DMS79 (cell line): Measurements from ENCODE around the gene ZSCAN1.
A peak's percentile ranks its signal among the peaks of the same experiment; 100 is the strongest.

ENCODE experiments used
- DNase-seq: peaks from one replicate; lab custom pipeline; 2025; lab: John Stamatoyannopoulos, UW

Gene ZSCAN1

GRCh38 chr19:58040751-58041525 lies 7.1 kb downstream of the ZSCAN1 start:
- DNase-seq = no peak

GRCh38 chr19:58042495-58043340 lies 8.9 kb downstream of the ZSCAN1 start:
- DNase-seq = no peak

- DNase-seq = no peak
These were observed 10.6 kb downstream of the ZSCAN1 start for GRCh38 chr19:58044391-58044790.

GRCh38 chr19:58044886-58045285 lies 11.1 kb downstream of the ZSCAN1 start:
- no peak for DNase-seq

- DNase-seq = no peak
These were observed 11.7 kb downstream of the ZSCAN1 start for GRCh38 chr19:58045411-58046050.

GRCh38 chr19:58046856-58047255 lies 13.0 kb downstream of the ZSCAN1 start:
- DNase-seq = no peak

- no peak for DNase-seq
These were observed 13.8 kb downstream of the ZSCAN1 start for GRCh38 chr19:58047672-58048071.

GRCh38 chr19:58052256-58052655 lies 18.4 kb downstream of the ZSCAN1 start:
- DNase-seq = no peak

GRCh38 chr19:58053480-58054156 lies 19.8 kb downstream of the ZSCAN1 start:
- DNase-seq = no peak

GRCh38 chr19:58054901-58055874 lies 21.4 kb downstream of the ZSCAN1 start:
- no peak for DNase-seq

- no peak for DNase-seq
These were observed 22.4 kb downstream of the ZSCAN1 start for GRCh38 chr19:58056261-58056660.

- DNase-seq = no peak
These were observed 23.0 kb downstream of the ZSCAN1 start for GRCh38 chr19:58056861-58057260.

- DNase-seq = no peak
These were observed 24.6 kb downstream of the ZSCAN1 start for GRCh38 chr19:58058467-58058866.

GRCh38 chr19:58059003-58059670 lies 25.3 kb downstream of the ZSCAN1 start, which contains the start of gene ZNF135:
Gene ZNF135, plus strand, starts transcription at chr19:58059282. Its CDS starts 721 bp downstream, at chr19:58060003.
- peak; percentile 84 for DNase-seq

GRCh38 chr19:58059671-58060078 lies 25.9 kb downstream of the ZSCAN1 start:
- peak; percentile 70 for DNase-seq

GRCh38 chr19:58060231-58060630 lies 26.4 kb downstream of the ZSCAN1 start:
- no peak for DNase-seq

GRCh38 chr19:58063712-58064111 lies 29.9 kb downstream of the ZSCAN1 start:
- no peak for DNase-seq

- DNase-seq = no peak
These were observed 33.6 kb downstream of the ZSCAN1 start for GRCh38 chr19:58067240-58067912.

- DNase-seq = no peak
These were observed 46.0 kb downstream of the ZSCAN1 start for GRCh38 chr19:58079792-58080191.

- DNase-seq = no peak
These were observed 49.2 kb downstream of the ZSCAN1 start for GRCh38 chr19:58083021-58083420.
